Stimulated activated naive CD8-positive, alpha-beta T cell treated with anti-CD3 and anti-CD28 coated beads, Interleukin-15, Interleukin-2, amounts not matched to agents 100 U/mL and 50 U/mL, for 24 hours (primary cell): ENCODE results near the gene SLC30A4.
A peak's percentile ranks its signal among the peaks of the same experiment; 100 is the strongest.
"Not testable (repeated sequence)": the region's sequence is repeated elsewhere in the genome, so short reads cannot be mapped to it uniquely, and the experiment has no call there.

Experiments used
- ATAC-seq: fragments of 150-1000 bp; cut with Tn5 transposase; one replicate; pipeline ENCODE4 v1.10.0; 2021
- DNase-seq: peaks from one replicate; pipeline ENCODE4 v3.0.0; 2021

The SLC30A4 gene, protein sequence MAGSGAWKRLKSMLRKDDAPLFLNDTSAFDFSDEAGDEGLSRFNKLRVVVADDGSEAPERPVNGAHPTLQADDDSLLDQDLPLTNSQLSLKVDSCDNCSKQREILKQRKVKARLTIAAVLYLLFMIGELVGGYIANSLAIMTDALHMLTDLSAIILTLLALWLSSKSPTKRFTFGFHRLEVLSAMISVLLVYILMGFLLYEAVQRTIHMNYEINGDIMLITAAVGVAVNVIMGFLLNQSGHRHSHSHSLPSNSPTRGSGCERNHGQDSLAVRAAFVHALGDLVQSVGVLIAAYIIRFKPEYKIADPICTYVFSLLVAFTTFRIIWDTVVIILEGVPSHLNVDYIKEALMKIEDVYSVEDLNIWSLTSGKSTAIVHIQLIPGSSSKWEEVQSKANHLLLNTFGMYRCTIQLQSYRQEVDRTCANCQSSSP

GRCh38 chr15:45522328-45523165 lies at the start of gene SLC30A4:
Gene SLC30A4 (minus strand): TSS chr15:45522755. CDS start chr15:45522354, 401 bp downstream.
- peak; percentile 84 for ATAC-seq
- peak; percentile 64 for DNase-seq

DNA sequence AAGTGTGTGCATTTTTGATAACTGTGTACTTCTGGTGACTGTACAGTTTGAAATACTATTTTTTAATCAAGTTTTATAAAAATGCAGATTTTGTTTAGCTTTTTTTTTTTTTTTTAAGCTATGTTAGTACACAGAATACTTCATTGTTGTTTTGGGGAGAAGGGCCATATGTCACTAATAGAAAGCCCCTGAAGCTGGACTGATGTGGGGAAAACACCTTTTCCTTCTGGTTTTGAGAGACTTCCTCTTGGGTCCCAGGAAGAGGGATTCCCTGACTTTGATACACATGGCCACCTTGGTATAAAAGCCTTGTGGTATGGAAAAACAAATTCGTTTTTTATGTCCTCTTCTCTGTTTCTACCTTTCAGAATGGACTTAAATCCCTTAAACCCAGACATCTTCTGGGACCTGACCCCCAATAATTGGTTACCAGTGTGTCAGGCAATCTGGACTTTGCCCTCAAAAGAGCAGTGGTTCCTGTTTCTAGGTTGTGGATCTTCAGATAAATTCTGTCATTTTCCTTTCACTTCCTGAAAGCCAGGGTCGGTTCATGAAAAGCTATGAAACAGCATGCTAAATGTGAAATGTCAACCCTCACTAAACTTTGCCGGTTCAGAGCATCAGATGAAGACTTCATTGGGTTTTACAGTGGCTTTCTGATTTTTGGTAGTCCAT lies 33.5 kb upstream of the SLC30A4 start:
- ATAC-seq: no peak
- DNase-seq: no peak

GRCh38 chr15:45551676-45552075 lies 29.1 kb upstream of the SLC30A4 start:
- DNase-seq: no peak
- ATAC-seq: no peak

- DNase-seq: no peak
- no peak for ATAC-seq
Observed at GRCh38 chr15:45550436-45550835, 27.9 kb upstream of the SLC30A4 start.

DNA sequence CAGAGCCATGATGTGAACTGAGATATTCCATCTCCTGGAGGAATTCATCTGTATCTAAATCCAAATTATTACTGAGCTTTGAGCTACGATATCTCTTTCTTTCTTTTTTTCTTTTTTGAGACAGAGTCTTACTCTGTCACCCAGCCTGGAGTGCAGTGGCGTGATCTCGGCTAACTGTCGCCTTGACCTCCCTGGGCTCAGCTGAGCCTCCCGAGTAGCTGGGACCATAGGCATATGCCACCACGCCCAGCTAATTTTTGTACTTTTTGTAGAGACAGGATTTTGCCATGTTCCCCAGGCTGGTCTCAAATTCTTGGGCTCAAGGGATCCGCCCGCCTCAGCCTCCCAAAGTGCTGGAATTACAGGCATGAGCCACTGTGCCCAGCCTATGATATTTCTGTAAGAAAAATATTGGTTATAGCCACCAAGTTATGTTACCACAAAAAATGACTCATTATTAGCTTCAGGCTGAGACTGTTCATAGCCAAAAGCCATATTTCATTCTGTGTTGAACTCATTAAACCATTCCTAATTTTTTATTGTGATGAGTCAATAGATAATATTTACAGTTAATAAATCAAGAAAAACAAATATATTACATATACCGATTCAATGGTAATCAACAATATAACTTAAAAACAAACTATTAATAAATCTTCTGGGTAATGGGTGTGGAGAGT lies 27.1 kb upstream of the SLC30A4 start:
- ATAC-seq (no peak), DNase-seq (no peak)

DNA sequence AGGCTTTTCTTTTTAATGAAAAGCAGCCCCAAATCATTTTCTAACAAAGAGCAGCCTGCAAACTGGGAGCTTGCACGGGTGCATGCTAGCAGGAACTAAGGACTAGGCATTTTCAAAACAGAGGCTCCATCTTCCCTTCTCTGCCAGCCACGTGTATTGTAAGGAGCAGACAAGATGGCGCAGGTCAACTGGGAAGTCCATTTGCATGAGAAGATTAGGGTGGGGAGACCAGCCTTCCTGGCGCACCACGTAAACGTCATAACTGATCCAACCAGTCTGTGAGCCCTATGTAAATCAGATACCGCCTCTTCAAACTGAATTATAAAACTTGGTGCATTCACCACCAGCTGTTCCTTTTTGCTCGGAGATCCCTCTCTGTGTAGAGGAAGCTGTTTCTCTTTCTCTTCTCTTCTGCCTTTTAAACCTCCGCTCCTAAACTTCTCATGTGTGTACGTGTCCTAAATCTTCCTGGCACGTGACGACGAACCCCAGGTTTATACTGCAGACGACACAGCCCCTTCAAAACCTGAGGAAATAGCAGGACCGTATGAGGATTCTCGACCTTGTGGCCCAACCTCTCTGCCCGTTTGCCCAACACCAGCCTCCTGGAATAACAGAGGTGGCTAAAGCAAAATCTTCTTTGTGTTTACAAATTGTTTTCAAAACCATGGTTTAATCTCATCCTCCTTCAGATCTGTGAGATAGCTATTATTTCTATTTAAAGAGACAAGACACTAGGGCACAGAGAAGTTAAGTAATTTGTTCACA lies 26.4 kb upstream of the SLC30A4 start:
- no peak for ATAC-seq

GRCh38 chr15:45546789-45547188 lies 24.2 kb upstream of the SLC30A4 start:
- no peak for ATAC-seq
- DNase-seq: no peak

More for the DNA sequence above, 26.4 kb upstream of the SLC30A4 start:
- no peak for DNase-seq

DNA sequence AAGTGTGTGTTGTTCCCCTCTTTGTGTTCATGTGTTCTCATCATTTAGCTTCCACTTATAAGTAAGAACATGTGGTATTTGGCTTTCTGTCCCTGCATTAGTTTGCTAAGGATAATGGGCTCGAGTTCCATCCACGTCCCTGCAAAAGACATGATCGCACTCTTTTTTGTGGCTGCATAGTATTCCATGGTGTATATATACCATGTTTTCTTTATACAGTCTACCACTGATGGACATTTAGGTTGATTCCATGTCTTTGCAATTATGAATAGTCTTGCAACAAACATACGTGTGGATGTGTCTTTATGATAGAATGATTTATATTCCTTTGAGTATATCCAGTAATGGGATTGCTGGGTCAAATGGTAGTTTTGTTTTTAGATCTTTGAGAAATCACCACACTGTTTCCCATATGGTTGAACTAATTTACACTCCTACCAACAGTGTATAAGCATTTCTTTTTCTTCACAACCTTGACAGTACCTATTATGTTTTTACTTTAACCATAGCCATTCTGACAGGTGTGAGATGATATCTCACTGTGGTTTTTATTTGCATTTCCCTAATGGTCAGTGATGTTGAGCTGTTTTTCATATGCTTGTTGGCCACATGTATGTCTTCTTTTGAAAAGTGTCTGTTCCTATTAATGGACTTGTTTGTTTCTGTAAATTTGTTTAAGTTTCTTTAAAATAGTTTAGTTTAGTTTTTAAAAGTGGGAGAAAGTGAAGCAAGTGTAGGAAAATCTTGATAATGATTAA lies 21.9 kb upstream of the SLC30A4 start:
- DNase-seq (no peak), ATAC-seq (no peak)

DNA sequence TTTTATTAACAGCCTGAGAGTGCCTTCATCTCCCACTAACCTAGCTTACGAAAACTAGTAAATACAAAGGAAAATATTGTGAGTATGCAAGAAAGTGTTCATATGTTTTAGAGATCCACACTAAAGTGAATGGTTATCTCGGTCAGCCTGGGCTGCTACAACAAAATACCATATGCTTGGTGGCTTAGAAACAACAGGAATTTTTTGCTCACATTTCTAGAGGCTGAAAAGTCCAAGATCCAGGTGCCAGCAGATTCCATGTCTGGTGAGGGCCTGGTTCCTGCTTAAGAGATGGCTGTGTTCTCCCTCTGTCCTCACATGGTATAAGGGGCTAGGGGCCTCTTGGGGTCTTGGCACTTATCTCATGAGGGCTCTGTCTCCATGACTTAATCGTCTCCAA lies 20.5 kb upstream of the SLC30A4 start:
- no peak for DNase-seq
- ATAC-seq: no peak

GRCh38 chr15:45540531-45540930 lies 18.0 kb upstream of the SLC30A4 start:
- ATAC-seq: no peak
- no peak for DNase-seq

GRCh38 chr15:45539680-45540079 lies 17.1 kb upstream of the SLC30A4 start:
- DNase-seq (no peak), ATAC-seq (no peak)

DNA sequence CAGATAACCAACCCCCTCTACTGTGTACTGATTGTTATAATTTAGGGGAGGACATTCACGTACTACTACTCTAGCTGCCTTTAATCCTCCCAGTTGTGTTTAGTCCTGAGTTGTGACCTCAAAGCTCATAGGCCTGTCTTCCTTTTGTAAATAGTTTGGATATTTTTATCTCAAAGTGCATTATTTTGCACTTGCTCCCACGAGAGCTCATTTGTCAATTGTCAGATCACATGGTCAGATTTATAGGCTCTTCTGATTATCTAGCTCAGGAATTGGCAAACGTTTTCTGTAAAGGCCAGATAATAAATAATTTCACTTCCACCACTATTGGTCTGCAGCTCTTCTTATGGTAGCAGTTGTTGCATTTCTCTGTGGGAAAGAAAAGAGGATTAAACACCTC lies 14.4 kb upstream of the SLC30A4 start:
- ATAC-seq (no peak), DNase-seq (no peak)

GRCh38 chr15:45535486-45536042 lies 13.0 kb upstream of the SLC30A4 start:
- DNase-seq: no peak
- ATAC-seq: no peak

GRCh38 chr15:45534821-45535220 lies 12.3 kb upstream of the SLC30A4 start:
- ATAC-seq (no peak), DNase-seq (no peak)

GRCh38 chr15:45532892-45533291 lies 10.3 kb upstream of the SLC30A4 start:
- not testable (repeated sequence) for ATAC-seq, DNase-seq

GRCh38 chr15:45529613-45530012 lies 7.1 kb upstream of the SLC30A4 start:
- ATAC-seq (no peak), DNase-seq (no peak)

GRCh38 chr15:45527086-45527485 lies 4.5 kb upstream of the SLC30A4 start:
- DNase-seq: no peak
- ATAC-seq: no peak

GRCh38 chr15:45523166-45523460 lies 558 bp upstream of the SLC30A4 start:
- DNase-seq (no peak), ATAC-seq (no peak)

GRCh38 chr15:45521596-45522327 lies 793 bp downstream of the SLC30A4 start:
- DNase-seq (no peak), ATAC-seq (no peak)
